GM21367 (cell line): ENCODE measurements around the gene RYR1.
"Not testable (repeated sequence)": the region's sequence is repeated elsewhere in the genome, so short reads cannot be mapped to it uniquely, and the experiment has no call there.

ENCODE experiments used
- ATAC-seq: cut with Tn5 transposase; IDR thresholded peaks from one replicate; pipeline ENCODE4 v1.9.1; 2021; ENCODE audit not compliant: unreplicated experiment

The RYR1 gene

DNA sequence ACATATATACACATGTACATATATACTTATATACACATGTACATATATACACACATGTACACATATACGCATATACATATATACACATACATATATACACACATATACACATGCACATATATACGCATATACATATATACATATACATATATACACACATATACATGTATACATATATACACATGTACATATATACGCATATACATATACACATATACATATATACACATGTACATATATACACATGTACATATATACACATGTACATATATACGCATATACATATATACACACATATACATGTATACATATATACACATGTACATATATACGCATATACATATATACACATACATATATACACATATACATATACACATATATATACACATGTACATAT, 169.4 kb downstream of the RYR1 start:
- not testable (repeated sequence) for ATAC-seq

- ATAC-seq, result no peak
Observed at GRCh38 chr19:38606131-38606530, 172.6 kb downstream of the RYR1 start.

- ATAC-seq, result no peak
Observed at GRCh38 chr19:38614289-38614688, 180.8 kb downstream of the RYR1 start.

DNA sequence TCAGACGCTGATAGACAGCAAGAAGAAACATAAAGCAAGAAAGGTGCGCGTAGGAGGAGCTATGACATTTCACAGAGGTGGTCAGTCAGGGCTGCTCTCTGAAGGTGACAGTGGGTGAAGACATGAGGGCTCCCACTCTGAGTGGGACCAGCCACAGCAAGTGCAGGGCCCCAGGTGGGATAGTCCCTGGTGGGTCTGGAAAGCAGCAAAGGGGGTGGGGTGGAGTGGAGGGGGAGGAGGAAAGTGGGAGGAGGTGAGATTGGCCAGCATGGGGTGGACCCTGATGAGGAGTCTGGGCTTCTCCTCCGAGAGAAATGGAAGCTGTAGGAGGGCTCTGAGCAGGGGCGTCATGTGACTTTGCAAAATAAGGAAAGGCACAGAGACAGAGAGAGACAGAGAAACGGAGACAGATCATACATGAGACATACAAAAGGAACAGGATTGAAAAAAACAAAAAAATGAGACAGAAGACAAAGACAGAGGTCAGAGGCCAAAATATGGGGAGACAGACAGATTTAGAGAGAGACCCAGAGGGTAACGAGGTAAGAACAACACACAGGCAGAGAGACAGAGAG, 181.6 kb downstream of the RYR1 start:
- no peak for ATAC-seq

- no peak for ATAC-seq
Observed at GRCh38 chr19:38616265-38616664, 182.8 kb downstream of the RYR1 start.

DNA sequence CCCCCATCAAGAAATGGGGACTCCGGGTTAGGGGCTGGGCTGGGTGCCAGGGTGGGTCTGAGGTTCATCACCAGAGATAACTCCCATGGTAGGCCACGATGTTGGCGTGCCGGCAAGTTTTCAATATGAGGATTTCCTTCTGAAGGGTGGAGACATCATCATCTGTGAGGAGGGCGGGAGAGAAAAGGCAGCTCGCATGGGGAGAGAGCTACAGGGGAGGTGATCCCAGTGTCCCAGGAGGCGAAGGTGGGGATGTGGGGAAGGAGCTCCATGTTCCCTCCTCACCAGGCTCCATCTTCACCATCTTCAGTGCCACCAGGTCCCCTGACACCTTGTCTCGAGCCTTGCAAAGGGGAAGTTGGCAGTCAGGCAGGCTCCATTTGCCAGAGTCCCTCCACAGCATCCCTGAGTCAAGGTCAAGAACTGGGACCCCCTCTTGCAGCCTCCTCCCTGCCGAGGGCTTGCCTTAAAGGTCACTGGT, 183.8 kb downstream of the RYR1 start:
- no peak for ATAC-seq

GRCh38 chr19:38617764-38618589, 184.5 kb downstream of the RYR1 start, which contains the start of gene MAP4K1:
MAP4K1 (minus strand) TSS chr19:38617953; CDS start chr19:38617895, 58 bp downstream.
- peak; percentile 40 for ATAC-seq

- ATAC-seq, result peak; percentile 57
Observed at GRCh38 chr19:38618590-38619360, 185.3 kb downstream of the RYR1 start, which contains the start of gene EIF3K. EIF3K (plus strand) TSS chr19:38619188; CDS start chr19:38619269, 81 bp downstream.

GRCh38 chr19:38619361-38620174, 186.1 kb downstream of the RYR1 start:
- no peak for ATAC-seq

DNA sequence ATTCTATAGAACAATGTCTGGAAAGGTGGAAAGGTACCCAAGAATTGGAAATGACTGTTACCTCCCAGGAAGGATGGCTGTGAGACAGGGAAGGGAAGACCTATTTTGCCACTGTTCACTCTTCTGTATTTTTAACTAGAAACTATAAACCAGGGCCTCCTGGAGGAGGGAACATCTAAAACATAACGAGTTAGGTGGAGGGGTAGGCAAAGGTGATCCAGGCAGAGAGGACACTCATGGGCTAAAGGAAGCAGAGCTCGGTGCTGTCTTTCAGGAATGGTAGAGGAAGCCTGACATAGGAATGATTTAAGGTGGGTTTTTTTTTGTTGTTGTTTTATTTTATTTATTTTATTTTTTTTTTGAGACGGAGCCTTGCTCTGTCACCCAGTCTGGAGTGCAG, 191.3 kb downstream of the RYR1 start:
- ATAC-seq, result no peak

- ATAC-seq, result no peak
Observed at GRCh38 chr19:38626401-38626800, 192.9 kb downstream of the RYR1 start.

- ATAC-seq, result no peak
Observed at GRCh38 chr19:38629568-38629967, 196.1 kb downstream of the RYR1 start.

DNA sequence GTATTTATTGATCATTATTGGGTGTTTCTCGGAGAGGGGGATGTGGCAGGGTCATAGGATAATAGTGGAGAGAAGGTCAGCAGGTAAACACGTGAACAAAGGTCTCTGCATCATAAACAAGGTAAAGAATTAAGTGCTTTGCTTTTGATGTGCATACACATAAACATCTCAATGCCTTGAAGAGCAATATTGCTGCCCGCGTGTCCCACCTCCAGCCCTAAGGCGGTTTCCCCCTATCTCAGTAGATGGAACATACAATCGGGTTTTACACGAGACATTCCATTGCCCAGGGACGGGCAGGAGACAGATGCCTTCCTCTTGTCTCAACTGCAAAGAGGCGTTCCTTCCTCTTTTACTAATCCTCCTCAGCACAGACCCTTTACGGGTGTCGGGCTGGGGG, 197.8 kb downstream of the RYR1 start:
- ATAC-seq, result not testable (repeated sequence)

- not testable (repeated sequence) for ATAC-seq
Observed at GRCh38 chr19:38631811-38632475, 198.5 kb downstream of the RYR1 start.

GRCh38 chr19:38632476-38633213, 199.2 kb downstream of the RYR1 start:
- no peak for ATAC-seq

DNA sequence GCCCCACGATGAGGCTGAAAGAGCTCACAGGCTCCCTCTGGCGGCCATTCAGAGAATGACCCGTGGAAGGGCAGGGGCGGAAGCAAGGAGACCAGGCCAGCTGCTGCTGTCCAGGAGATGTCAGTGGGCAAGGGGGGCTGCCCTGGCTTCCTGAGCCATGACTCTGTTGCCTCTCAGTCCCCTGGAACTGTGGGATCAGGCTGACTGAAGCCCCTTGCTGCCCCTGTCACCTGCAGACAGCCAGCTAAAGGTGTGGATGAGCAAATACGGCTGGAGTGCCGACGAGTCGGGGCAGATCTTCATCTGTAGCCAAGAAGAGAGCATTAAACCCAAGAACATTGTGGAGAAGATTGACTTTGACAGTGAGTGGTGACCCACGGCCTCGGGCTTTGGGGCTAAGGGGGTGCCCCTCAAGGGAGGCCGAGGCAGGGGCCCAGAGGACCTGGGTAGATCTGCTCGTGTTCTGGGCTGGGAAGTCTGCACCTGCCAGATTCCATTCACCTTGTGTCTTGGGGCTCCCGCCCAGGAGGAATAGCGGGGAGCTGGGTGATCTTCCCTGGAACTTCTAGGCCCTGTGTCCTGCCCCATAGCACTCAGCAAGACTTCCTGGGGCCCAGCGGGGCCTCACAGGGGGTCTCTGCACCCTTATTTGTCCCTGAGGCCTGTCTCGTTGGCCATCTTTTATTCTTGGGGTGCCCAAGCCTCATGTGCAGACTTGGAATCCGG, 201.4 kb downstream of the RYR1 start:
- ATAC-seq, result no peak

DNA sequence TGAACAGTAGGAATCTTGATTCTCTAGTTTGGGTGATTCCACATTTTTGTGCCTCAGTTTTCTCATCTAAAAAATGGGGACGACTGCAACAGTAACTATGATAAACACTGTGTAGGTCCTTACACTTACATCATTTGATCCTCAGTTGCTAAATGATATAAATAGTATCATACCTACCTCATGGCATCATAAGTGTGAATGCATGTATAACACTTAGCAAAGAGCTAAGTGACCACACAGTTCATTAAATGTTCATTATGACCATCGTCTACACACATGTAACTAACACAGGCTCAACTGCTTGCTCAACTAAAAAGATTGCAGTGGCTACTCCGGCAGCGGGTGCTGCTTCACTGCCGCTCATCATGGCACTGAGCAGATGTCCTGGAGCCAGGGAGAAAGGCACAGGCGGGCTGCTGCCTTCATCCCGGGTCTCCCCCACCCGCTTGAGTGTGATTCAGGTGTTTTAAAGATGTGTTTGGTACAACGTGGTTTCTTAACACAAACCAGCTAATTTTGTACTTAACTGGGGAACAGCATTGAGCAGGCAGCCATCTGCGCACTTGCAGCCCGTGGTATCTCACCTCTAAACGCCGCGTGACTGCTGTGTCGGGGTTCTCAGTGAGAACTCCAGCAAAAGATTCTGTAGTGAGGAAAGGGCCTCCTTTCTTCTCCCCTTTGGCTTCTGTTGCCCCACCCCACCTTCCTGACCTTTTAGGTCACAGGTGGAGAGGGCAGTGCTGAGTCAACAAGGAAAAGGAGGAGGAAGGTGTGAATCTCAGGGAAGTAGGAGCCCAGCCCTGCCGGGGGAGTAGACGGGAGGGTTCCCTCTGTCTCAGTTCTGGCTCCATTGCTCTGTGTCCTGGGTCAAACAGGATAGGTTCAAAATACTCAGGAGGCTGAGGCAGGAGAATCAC, 202.2 kb downstream of the RYR1 start:
- no peak for ATAC-seq
